OCI-LY3 (cell line): Measurements from ENCODE around the gene MORC3.

Experiments used
- H2AFZ ChIP-seq: fragments of 200-600, 300-600 bp; shearing (Covaris generic); 2 replicates; pipeline ENCODE4 v1.6.0; 2014; ENCODE audit warnings: antibody characterized with exemption, low read depth, low read length
- H3K27ac ChIP-seq: fragments of 200-600, 300-600 bp; sonication (generic); 2 replicates; pipeline ENCODE4 v1.5.1; 2014; ENCODE audit warnings: mild to moderate bottlenecking, low read length, moderate library complexity, mixed read lengths
- H3K27me3 ChIP-seq: fragments of 200-600, 300-600 bp; sonication (generic); 2 replicates; pipeline ENCODE4 v1.6.1; 2014; ENCODE audit warnings: low read depth, low read length, mixed read lengths
- H3K36me3 ChIP-seq: fragments of 200-600, 300-600 bp; sonication (generic); replicated peaks from 2 replicates; pipeline ENCODE3; 2014; ENCODE audit warnings: low read depth, low read length, mixed read lengths
- H3K4me1 ChIP-seq: fragments of 300-600, 200-600 bp; sonication (generic); 2 replicates; pipeline ENCODE4 v1.6.1; 2014; ENCODE audit warnings: low read length, mixed read lengths
- H3K4me2 ChIP-seq: fragments of 200-600, 300-600 bp; sonication (generic); 2 replicates; pipeline ENCODE4 v1.6.1; 2014; ENCODE audit warnings: low read length, mixed read lengths
- H3K4me3 ChIP-seq: fragments of 300-600, 200-600 bp; sonication (generic); 2 replicates; pipeline ENCODE4 v1.5.1; 2014; ENCODE audit warnings: antibody characterized with exemption, mild to moderate bottlenecking, low read length, moderate library complexity
- H3K79me2 ChIP-seq: fragments of 300-600, 200-600 bp; shearing (Covaris generic); 2 replicates; pipeline ENCODE4 v1.6.1; 2014; ENCODE audit warnings: mild to moderate bottlenecking, low read length, mixed read lengths
- H3K9ac ChIP-seq: fragments of 300-600, 200-600 bp; shearing (Covaris generic); 2 replicates; pipeline ENCODE4 v1.6.0; 2014; ENCODE audit warnings: mild to moderate bottlenecking, low read length, moderate library complexity
- H3K9me3 ChIP-seq: fragments of 200-600, 300-600 bp; shearing (Covaris generic); 2 replicates; pipeline ENCODE4 v1.6.1; 2014; ENCODE audit warnings: low read length, mixed read lengths; ENCODE audit not compliant: insufficient read depth
- H4K20me1 ChIP-seq: fragments of 200-600, 300-600 bp; sonication (generic); 2 replicates; pipeline ENCODE4 v1.6.1; 2016; ENCODE audit warnings: low read length, mixed read lengths; ENCODE audit not compliant: insufficient read depth
- EZH2phosphoT487 ChIP-seq: fragments of 200-600 bp; shearing (Covaris generic); IDR thresholded peaks from 2 replicates; pipeline ENCODE4 v1.6.1; 2018; ENCODE audit warnings: antibody characterized with exemption, mixed run types, low read depth
- TF ChIP-seq, protein P1 (sequence below): fragments of 200-600, 300-600 bp; sonication (generic); IDR thresholded peaks from 2 replicates; pipeline ENCODE4 v1.5.1; 2014; ENCODE audit warnings: antibody characterized with exemption, low read length, low read depth

MORC3 gene

DNA sequence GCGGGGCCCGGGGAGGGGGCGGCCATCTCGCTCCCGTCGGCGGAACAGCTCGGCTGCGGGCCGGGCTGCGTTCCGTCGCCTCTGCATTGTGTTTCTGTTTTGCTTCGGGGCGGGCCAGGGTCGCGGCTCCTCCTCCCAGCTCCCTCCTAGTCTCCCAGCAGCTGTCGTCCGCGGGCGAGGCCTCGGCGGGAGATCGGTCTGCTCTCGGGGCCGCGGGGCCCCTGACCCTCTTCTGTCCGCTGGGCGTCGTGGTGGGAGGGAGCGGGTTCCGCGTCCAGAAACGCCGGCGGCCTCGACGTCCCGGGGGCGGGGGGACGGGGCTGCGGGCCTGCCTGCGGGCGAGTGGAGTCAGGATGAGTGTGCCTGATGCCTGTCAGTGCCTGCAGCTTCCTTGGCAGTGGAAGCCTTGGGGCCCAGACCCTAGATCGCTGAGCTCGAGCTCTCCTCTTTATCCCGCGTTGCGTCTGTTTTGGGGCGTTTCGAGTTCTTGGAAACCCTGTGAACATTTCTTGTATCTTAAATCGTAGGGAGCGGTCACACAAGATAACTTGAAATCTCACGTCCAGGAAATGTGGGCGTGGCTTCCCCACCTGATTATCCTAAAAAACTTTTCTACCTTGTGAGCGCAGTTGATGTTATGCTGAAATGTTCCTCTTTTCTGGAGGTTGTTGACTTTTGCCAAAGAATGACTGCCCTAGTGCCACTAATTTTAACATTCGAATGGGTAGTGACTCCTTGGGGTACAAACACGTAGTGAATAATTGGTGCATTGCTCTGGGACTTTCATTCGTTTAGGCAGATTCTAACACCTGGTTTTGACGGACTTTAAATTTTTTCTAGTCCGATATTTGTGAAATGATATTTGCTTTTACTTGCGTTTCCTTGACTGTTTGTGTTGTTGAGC lies 676 bp downstream of the MORC3 start:
- peaks cover 27% of the 10 kb centered on the region for H4K20me1 ChIP-seq
- peaks cover 31% of the 10 kb centered on the region for H3K4me1 ChIP-seq
- peaks cover 10% of the 10 kb centered on the region for H3K36me3 ChIP-seq
- TF ChIP-seq, protein P1, sequence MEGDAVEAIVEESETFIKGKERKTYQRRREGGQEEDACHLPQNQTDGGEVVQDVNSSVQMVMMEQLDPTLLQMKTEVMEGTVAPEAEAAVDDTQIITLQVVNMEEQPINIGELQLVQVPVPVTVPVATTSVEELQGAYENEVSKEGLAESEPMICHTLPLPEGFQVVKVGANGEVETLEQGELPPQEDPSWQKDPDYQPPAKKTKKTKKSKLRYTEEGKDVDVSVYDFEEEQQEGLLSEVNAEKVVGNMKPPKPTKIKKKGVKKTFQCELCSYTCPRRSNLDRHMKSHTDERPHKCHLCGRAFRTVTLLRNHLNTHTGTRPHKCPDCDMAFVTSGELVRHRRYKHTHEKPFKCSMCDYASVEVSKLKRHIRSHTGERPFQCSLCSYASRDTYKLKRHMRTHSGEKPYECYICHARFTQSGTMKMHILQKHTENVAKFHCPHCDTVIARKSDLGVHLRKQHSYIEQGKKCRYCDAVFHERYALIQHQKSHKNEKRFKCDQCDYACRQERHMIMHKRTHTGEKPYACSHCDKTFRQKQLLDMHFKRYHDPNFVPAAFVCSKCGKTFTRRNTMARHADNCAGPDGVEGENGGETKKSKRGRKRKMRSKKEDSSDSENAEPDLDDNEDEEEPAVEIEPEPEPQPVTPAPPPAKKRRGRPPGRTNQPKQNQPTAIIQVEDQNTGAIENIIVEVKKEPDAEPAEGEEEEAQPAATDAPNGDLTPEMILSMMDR: no peak
- no peak for TF ChIP-seq EZH2phosphoT487
- peaks cover 54% of the 10 kb centered on the region for H3K79me2 ChIP-seq
- peak overlapping the region; percentile 79 for H3K9ac ChIP-seq
- H3K4me2 ChIP-seq: peak overlapping the region; percentile 96
- peak overlapping the region; percentile 90 for H3K4me3 ChIP-seq
- H3K27me3 ChIP-seq: no peaks in the 10 kb centered on the region
- H3K27ac ChIP-seq: peak overlapping the region; percentile 71
- H2AFZ ChIP-seq: no peak overlapping the region
- H3K9me3 ChIP-seq: no peaks in the 10 kb centered on the region

- no peaks in the 10 kb centered on the region for H3K27me3 ChIP-seq
- no peak for TF ChIP-seq EZH2phosphoT487
- TF ChIP-seq, protein P1: no peak
- H3K27ac ChIP-seq: peak overlapping the region; percentile 71
- no peak overlapping the region for H2AFZ ChIP-seq
- H4K20me1 ChIP-seq: peaks cover 29% of the 10 kb centered on the region
- H3K4me2 ChIP-seq: peak overlapping the region; percentile 96
- peaks cover 31% of the 10 kb centered on the region for H3K4me1 ChIP-seq
- peaks cover 10% of the 10 kb centered on the region for H3K36me3 ChIP-seq
- H3K9ac ChIP-seq: peak overlapping the region; percentile 79
- peaks cover 63% of the 10 kb centered on the region for H3K79me2 ChIP-seq
- no peaks in the 10 kb centered on the region for H3K9me3 ChIP-seq
- H3K4me3 ChIP-seq: peak overlapping the region; percentile 90
These were observed 1.5 kb downstream of the MORC3 start for GRCh38 chr21:36321325-36322082.

DNA sequence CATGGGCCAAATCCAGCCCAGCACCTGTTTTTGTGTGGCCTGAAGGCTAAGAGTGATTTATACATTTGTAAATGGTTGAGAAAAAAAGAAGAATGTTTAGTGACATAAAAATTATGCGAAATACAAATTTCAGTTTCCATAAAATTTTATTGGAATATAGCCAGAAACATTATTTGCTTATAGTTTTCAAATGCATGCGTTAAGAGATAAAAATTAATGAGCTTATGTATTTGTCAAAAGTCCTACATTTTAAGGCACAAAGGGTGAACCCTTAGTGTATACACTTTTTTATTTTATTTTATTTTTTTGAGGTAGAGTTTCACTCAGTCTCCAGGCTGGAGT lies 2.1 kb downstream of the MORC3 start:
- H3K4me3 ChIP-seq: peak overlapping the region; percentile 90
- H2AFZ ChIP-seq: no peak overlapping the region
- H3K27me3 ChIP-seq: no peaks in the 10 kb centered on the region
- H4K20me1 ChIP-seq: peaks cover 29% of the 10 kb centered on the region
- peak overlapping the region; percentile 96 for H3K4me2 ChIP-seq
- H3K9me3 ChIP-seq: no peaks in the 10 kb centered on the region
- peaks cover 31% of the 10 kb centered on the region for H3K4me1 ChIP-seq
- H3K79me2 ChIP-seq: peaks cover 68% of the 10 kb centered on the region
- H3K9ac ChIP-seq: peak overlapping the region; percentile 79
- TF ChIP-seq, protein P1: no peak
- no peak for TF ChIP-seq EZH2phosphoT487
- H3K36me3 ChIP-seq: peaks cover 10% of the 10 kb centered on the region
- H3K27ac ChIP-seq: peak overlapping the region; percentile 71

- Histone ChIP-seq H2AFZ (no peak overlapping the region), H3K9ac (0 out of 2 replicates have a peak overlapping the region, but pooled peaks have one; percentile 1)
These were observed 3.0 kb downstream of the MORC3 start for GRCh38 chr21:36323032-36323431.

More at GRCh38 chr21:36323032-36323431, 3.0 kb downstream of the MORC3 start:
- Histone ChIP-seq H3K4me2 (peak overlapping the region; percentile 96), H3K79me2 (peaks cover 78% of the 10 kb centered on the region), H3K27ac (peak overlapping the region; percentile 42), H4K20me1 (peaks cover 32% of the 10 kb centered on the region), H3K4me1 (peaks cover 31% of the 10 kb centered on the region), H3K36me3 (peaks cover 10% of the 10 kb centered on the region), H3K4me3 (peak overlapping the region; percentile 90), H3K9me3 (no peaks in the 10 kb centered on the region), H3K27me3 (no peaks in the 10 kb centered on the region)
- no peak for TF ChIP-seq EZH2phosphoT487
- TF ChIP-seq, protein P1: no peak
